Heart left ventricle (tissue), 13 donors: ENCODE data around the gene HEPACAM.

ENCODE experiments used
- POLR2A ChIP-seq, 2 donors: fragments of 450-650 bp; IDR thresholded peaks; one replicate each; pipeline ENCODE4 v1.6.1; 2017; ENCODE audit warnings: antibody characterized with exemption in 2 of 2, mild to moderate bottlenecking in 2 of 2, moderate library complexity in 2 of 2
- TF ChIP-seq, protein P1 (sequence below), 12 donors: fragments of 200-600 bp; sonication (generic) in 4 of 12; IDR thresholded peaks; one replicate each; pipeline versions ENCODE4 v1.5.0 to v1.8.0; 2018 to 2022; ENCODE audit warnings: antibody characterized with exemption in 12 of 12, mild to moderate bottlenecking in 5 of 12
- donor health status: ischemic (EF 13 %, LVEDD 7.1; RV severe dilation, severe dysfunction).
- donor health status: DM: no; HTN: yes; CAD: no.
- donor health status: DM: no; HTN: no; CAD: no.
- donor health status: ischemic (EF 25% LVEDD 6.9; RV normal size, moderate dysfunction).
- donor health status: ischemic (EF 25% LVEDD 5.7; RV mildly dilated, moderate dysfunction).
- donor health status: ischemic (EF 35%, LVEDD 5.7; RV mildly dilated, moderate dysfunction).
- donor health status: nonischemic (EF 11% LVEDD 7.7; RV severe dilation, severe dysfunction).
- donor health status: DM: yes; HTN: yes; CAD: no.
- donor health status: PGD.
- donor health status: ischemic (EF 29% LVEDD 5.4; RV normal size, mild dysfunction).
- donor health status: nonischemic (EF 23%, LVEDD 6.1; RV moderate dilation, normal function).

DNA sequence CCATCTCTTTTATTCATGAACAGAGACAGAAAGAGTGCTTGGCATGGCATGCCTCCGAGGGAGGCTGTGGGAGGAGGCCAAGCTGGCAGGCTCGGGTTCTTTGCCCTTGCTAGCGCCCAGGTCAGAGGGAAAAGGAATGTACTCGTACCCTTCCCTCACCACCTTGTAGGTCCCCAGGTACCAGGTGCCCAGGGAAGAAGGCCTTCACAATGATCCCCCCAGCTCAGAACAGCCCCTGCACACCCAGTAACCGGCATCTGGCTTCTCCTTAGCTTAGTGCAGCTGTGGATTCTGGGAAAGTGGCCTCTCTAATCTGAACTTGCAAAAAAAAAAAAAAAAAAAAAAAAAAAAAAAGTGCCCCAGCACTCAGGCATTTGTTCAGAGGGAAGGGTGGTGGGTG is 15.5 kb downstream of the HEPACAM start:
- TF ChIP-seq, protein P1, sequence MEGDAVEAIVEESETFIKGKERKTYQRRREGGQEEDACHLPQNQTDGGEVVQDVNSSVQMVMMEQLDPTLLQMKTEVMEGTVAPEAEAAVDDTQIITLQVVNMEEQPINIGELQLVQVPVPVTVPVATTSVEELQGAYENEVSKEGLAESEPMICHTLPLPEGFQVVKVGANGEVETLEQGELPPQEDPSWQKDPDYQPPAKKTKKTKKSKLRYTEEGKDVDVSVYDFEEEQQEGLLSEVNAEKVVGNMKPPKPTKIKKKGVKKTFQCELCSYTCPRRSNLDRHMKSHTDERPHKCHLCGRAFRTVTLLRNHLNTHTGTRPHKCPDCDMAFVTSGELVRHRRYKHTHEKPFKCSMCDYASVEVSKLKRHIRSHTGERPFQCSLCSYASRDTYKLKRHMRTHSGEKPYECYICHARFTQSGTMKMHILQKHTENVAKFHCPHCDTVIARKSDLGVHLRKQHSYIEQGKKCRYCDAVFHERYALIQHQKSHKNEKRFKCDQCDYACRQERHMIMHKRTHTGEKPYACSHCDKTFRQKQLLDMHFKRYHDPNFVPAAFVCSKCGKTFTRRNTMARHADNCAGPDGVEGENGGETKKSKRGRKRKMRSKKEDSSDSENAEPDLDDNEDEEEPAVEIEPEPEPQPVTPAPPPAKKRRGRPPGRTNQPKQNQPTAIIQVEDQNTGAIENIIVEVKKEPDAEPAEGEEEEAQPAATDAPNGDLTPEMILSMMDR (IDR thresholded peaks at IDR 0.05): no peak
- TF ChIP-seq POLR2A (IDR thresholded peaks at IDR 0.05): no peak
